ENCODE measurements around the gene ZNF740. TPM values are rescaled to one million over a fixed set of nuclear protein-coding genes. Genes with fewer than 3 reads are reported as not detected.
A peak's percentile ranks its signal among the peaks of the same experiment; 100 is the strongest.

ZNF740 gene
- total RNA-seq, 1 donor from 2014 or later: 59.6 TPM

- no peak for TF ChIP-seq CTCF (conservative IDR thresholded peaks at IDR 0.05)
- no peak for DNase-seq (ENCODE audit: low read depth, low spot score)
- H3K27me3 Mint-ChIP-seq (ENCODE audit: low read depth): peaks cover 65% of the 10 kb centered on the region
- no peaks in the 10 kb centered on the region for H3K9me3 Mint-ChIP-seq
- no peak overlapping the region for H3K27ac Mint-ChIP-seq (ENCODE audit: unreplicated experiment)
- peak overlapping the region; percentile 82 for H3K4me3 Mint-ChIP-seq
- no peaks in the 10 kb centered on the region for H3K36me3 Mint-ChIP-seq (ENCODE audit: low read depth)
- peaks cover 65% of the 10 kb centered on the region for H3K4me1 Mint-ChIP-seq
Measured at GRCh38 chr12:53217051-53217930, 36.8 kb downstream of the ZNF740 start.

GRCh38 chr12:53217931-53218307 is 37.4 kb downstream of the ZNF740 start:
- Mint-ChIP-seq H3K27me3 (ENCODE audit: low read depth) (peaks cover 65% of the 10 kb centered on the region), H3K4me3 (peak overlapping the region; percentile 82), H3K27ac (ENCODE audit: unreplicated experiment) (no peak overlapping the region), H3K9me3 (no peaks in the 10 kb centered on the region), H3K36me3 (ENCODE audit: low read depth) (no peaks in the 10 kb centered on the region), H3K4me1 (peaks cover 72% of the 10 kb centered on the region)
- DNase-seq (ENCODE audit: low read depth, low spot score): no peak
- TF ChIP-seq CTCF (conservative IDR thresholded peaks at IDR 0.05): no peak

GRCh38 chr12:53218551-53219291 is 38.2 kb downstream of the ZNF740 start:
- Mint-ChIP-seq H3K27me3 (ENCODE audit: low read depth) (peaks cover 63% of the 10 kb centered on the region), H3K4me3 (peak overlapping the region; percentile 87), H3K36me3 (ENCODE audit: low read depth) (no peaks in the 10 kb centered on the region), H3K9me3 (no peaks in the 10 kb centered on the region), H3K4me1 (peaks cover 74% of the 10 kb centered on the region), H3K27ac (ENCODE audit: unreplicated experiment) (no peak overlapping the region)
- DNase-seq (ENCODE audit: low read depth, low spot score): no peak
- TF ChIP-seq CTCF (conservative IDR thresholded peaks at IDR 0.05): no peak

- peaks cover 76% of the 10 kb centered on the region for H3K4me1 Mint-ChIP-seq
- no peak for DNase-seq (ENCODE audit: low read depth, low spot score)
Measured at GRCh38 chr12:53219292-53219955, 38.9 kb downstream of the ZNF740 start.

More at GRCh38 chr12:53219292-53219955, 38.9 kb downstream of the ZNF740 start:
- no peak for TF ChIP-seq CTCF (conservative IDR thresholded peaks at IDR 0.05)
- peak overlapping the region; percentile 87 for H3K4me3 Mint-ChIP-seq
- no peaks in the 10 kb centered on the region for H3K9me3 Mint-ChIP-seq
- H3K27ac Mint-ChIP-seq (ENCODE audit: unreplicated experiment): no peak overlapping the region
- H3K36me3 Mint-ChIP-seq (ENCODE audit: low read depth): no peaks in the 10 kb centered on the region
- peaks cover 69% of the 10 kb centered on the region for H3K27me3 Mint-ChIP-seq (ENCODE audit: low read depth)

Measured in neural crest cell (in vitro differentiated cells).